Colonic mucosa (tissue), 4 donors: ENCODE data around the gene GRPR. TPM values are rescaled to one million over a fixed set of nuclear protein-coding genes. Genes with fewer than 3 reads are reported as not detected.
"Not testable (repeated sequence)": the region's sequence is repeated elsewhere in the genome, so short reads cannot be mapped to it uniquely, and the experiment has no call there.

Experiments
- DNase-seq: peaks from one replicate; pipeline ENCODE4 v3.0.0-alpha.2; 2020
- H3K27ac ChIP-seq: fragments of 200-600 bp; one replicate; pipeline ENCODE4 v1.8.0; 2021
- H3K27me3 ChIP-seq: fragments of 200-600 bp; one replicate; pipeline ENCODE4 v1.8.0; 2021
- H3K36me3 ChIP-seq: fragments of 200-600 bp; one replicate; pipeline ENCODE4 v1.8.0; 2021
- H3K4me1 ChIP-seq: fragments of 200-600 bp; one replicate; pipeline ENCODE4 v1.8.0; 2021; ENCODE audit warnings: mild to moderate bottlenecking
- H3K4me3 ChIP-seq: fragments of 200-600 bp; one replicate; pipeline ENCODE4 v1.8.0; 2021
- H3K9ac ChIP-seq, 2 donors: one replicate each; pipeline ENCODE4 v1.7.0; 2013; ENCODE audit warnings: control low read depth in 2 of 2, low read depth in 2 of 2, low read length in 2 of 2
- H3K9me3 ChIP-seq: fragments of 200-600 bp; one replicate; pipeline ENCODE4 v1.8.0; 2021
- intact Hi-C: fragments of 100-400 bp; cut with DNase I; formaldehyde crosslinking; loops from one replicate; pipeline ENCODE4 v1.14.1; 2022
- total RNA-seq, 2 donors: library from RNA; stranded (reverse); fragmentation: NEBNext Ultra II Directional in 1 of 2; extraction: Animal tissue kit (Norgen Biotek cat#: 25700) in 1 of 2; gene quantifications; one replicate each; pipeline ENCODE4 v1.2.1, GENCODE V29; 2021
- TF ChIP-seq, protein P1 (sequence below): fragments of 200-600 bp; IDR thresholded peaks from one replicate; pipeline ENCODE4 v1.8.0; 2022; ENCODE audit warnings: antibody characterized with exemption, mild to moderate bottlenecking
- donor health status: healthy.
- donor health status: DM: no; HTN: no; CAD: no.
- donor health status: DM: no; HTN: no; CAD: no.

The GRPR gene
- total RNA-seq, 2 donors from 2014 or later: not detected

DNA sequence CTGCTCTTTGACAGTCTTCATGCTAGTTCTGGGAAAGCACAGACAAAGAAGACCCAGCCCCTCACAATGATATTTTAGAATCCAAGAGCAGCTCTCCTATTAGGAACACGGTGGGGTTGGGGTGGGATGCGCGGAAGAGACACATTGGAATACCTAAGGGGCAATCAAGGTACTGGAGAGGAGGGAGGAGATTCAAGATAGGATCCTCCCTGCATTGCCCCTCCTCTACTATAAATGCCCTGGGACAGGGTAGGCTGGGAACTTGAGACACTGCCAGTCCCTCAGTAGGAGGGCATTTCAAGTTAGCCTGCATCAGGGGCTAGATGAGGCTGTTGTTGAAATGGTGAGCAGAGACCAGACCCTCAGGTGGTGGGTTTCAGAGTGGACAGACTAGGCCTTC, 49.0 kb downstream of the GRPR start:
- Histone ChIP-seq H3K27ac (no peak overlapping the region), H3K9ac (no peak overlapping the region), H3K27me3 (no peaks in the 10 kb centered on the region), H3K9me3 (no peaks in the 10 kb centered on the region), H3K4me3 (no peak overlapping the region), H3K36me3 (no peaks in the 10 kb centered on the region), H3K4me1 (no peaks in the 10 kb centered on the region)
- TF ChIP-seq, protein P1, sequence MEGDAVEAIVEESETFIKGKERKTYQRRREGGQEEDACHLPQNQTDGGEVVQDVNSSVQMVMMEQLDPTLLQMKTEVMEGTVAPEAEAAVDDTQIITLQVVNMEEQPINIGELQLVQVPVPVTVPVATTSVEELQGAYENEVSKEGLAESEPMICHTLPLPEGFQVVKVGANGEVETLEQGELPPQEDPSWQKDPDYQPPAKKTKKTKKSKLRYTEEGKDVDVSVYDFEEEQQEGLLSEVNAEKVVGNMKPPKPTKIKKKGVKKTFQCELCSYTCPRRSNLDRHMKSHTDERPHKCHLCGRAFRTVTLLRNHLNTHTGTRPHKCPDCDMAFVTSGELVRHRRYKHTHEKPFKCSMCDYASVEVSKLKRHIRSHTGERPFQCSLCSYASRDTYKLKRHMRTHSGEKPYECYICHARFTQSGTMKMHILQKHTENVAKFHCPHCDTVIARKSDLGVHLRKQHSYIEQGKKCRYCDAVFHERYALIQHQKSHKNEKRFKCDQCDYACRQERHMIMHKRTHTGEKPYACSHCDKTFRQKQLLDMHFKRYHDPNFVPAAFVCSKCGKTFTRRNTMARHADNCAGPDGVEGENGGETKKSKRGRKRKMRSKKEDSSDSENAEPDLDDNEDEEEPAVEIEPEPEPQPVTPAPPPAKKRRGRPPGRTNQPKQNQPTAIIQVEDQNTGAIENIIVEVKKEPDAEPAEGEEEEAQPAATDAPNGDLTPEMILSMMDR: no peak
- intact Hi-C loops: no loop called here
- DNase-seq: no peak

- H3K4me3 ChIP-seq: no peak overlapping the region
- H3K27me3 ChIP-seq: no peaks in the 10 kb centered on the region
- H3K4me1 ChIP-seq: no peaks in the 10 kb centered on the region
- H3K9me3 ChIP-seq: no peaks in the 10 kb centered on the region
- no peak for DNase-seq
- no peaks in the 10 kb centered on the region for H3K36me3 ChIP-seq
- H3K9ac ChIP-seq: no peak overlapping the region
- TF ChIP-seq, protein P1: no peak
- H3K27ac ChIP-seq: no peak overlapping the region
- intact Hi-C loops: no loop called here
Observed at GRCh38 chrX:16175329-16176061, 52.1 kb downstream of the GRPR start.

DNA sequence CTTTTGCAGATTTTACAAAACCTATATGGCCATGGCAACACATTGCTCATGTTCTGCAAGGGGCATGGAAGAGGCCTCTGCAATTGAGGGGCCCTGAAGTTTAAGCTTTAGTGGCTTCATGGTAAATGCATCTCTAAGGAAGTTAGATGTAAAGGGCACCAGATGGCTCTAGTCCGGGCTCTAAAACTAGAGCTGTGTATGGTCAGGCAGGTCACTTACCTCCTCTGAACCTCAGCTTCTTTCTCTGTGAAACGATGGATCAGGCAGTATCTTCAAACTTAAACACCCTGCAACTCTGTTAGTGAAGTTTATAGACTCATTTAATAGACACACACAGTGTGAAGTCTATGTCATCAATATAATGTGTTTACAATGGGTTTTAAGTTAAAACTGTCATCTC, 53.9 kb downstream of the GRPR start:
- no peaks in the 10 kb centered on the region for H3K4me1 ChIP-seq
- intact Hi-C loops: no loop called here

DNA sequence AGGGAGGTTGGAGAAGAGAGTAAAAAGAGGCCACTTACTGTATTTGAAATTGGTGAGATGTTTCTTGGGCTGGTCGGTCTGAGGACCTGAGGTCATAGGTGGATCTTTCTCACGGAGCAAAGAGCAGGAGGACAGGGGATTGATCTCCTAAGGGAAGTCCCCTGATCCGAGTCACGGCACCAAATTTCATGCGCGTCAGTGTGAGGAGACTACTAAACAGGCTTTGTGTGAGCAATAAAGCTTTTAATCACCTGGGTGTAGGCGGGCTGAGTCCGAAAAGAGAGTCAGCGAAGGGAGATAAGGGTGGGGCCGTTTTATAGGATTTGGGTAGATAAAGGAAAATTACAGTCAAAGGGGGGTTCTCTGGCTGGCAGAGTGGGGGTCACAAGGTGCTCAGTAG, 60.5 kb downstream of the GRPR start:
- peak; percentile 27 for DNase-seq
- H3K27me3 ChIP-seq, H3K9me3 ChIP-seq, H3K4me3 ChIP-seq, H3K27ac ChIP-seq, intact Hi-C loops, H3K4me1 ChIP-seq, H3K36me3 ChIP-seq, H3K9ac ChIP-seq: not testable (repeated sequence)

More for the DNA sequence above, 53.9 kb downstream of the GRPR start:
- Histone ChIP-seq H3K9me3 (no peaks in the 10 kb centered on the region), H3K4me3 (no peak overlapping the region), H3K9ac (no peak overlapping the region), H3K27me3 (no peaks in the 10 kb centered on the region), H3K36me3 (no peaks in the 10 kb centered on the region), H3K27ac (no peak overlapping the region)
- TF ChIP-seq, protein P1: no peak
- no peak for DNase-seq

DNA sequence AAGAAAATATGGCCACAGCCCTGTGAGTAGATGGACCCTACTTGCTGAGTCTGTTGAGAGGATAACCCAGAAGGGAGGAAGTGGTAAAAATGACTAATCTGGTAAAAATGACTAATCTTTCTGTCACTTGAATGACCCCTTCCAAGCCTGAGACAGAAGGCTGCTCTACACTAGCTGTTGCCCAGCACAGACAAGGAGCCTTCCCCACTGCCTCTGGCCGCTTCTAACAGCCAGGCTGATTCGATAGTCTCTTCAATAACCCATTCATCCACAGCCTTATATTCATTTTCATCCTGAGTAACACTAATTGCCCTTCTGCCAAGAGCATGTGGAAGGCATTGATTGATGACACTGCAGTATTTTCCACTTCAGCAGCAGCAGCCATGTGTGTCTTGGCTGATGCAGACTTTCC, 62.4 kb downstream of the GRPR start:
- intact Hi-C loops: no loop called here
- no peaks in the 10 kb centered on the region for H3K36me3 ChIP-seq
- H3K27ac ChIP-seq: no peak overlapping the region
- H3K27me3 ChIP-seq: no peaks in the 10 kb centered on the region
- H3K4me3 ChIP-seq: no peak overlapping the region
- no peak for DNase-seq
- H3K4me1 ChIP-seq: no peaks in the 10 kb centered on the region
- H3K9ac ChIP-seq: no peak overlapping the region
- TF ChIP-seq, protein P1: no peak
- no peaks in the 10 kb centered on the region for H3K9me3 ChIP-seq

- Histone ChIP-seq H3K36me3 (no peaks in the 10 kb centered on the region), H3K9ac (no peak overlapping the region)
Observed at GRCh38 chrX:16186380-16187007, 63.1 kb downstream of the GRPR start.

More at GRCh38 chrX:16186380-16187007, 63.1 kb downstream of the GRPR start:
- no peaks in the 10 kb centered on the region for H3K4me1 ChIP-seq
- H3K27ac ChIP-seq: no peak overlapping the region
- no peaks in the 10 kb centered on the region for H3K9me3 ChIP-seq
- intact Hi-C loops: no loop called here
- TF ChIP-seq, protein P1: no peak
- no peak for DNase-seq
- H3K27me3 ChIP-seq: no peaks in the 10 kb centered on the region
- no peak overlapping the region for H3K4me3 ChIP-seq
